Astrocyte of the spinal cord (primary cell): ENCODE measurements around the gene NNAT.
"Not testable (repeated sequence)": the region's sequence is repeated elsewhere in the genome, so short reads cannot be mapped to it uniquely, and the experiment has no call there.

Source experiments
- DNase-seq: peaks from one replicate; pipeline ENCODE4 v3.0.0; 2011; ENCODE audit warnings: low read depth, low spot score
- H3K4me3 ChIP-seq: 2 replicates; pipeline ENCODE4 v1.5.1; 2011; ENCODE audit warnings: low read depth, mild to moderate bottlenecking, low read length, moderate library complexity
- CTCF ChIP-seq: IDR thresholded peaks from 2 replicates; pipeline ENCODE4 v1.5.1; 2012; ENCODE audit warnings: low read depth, mild to moderate bottlenecking, low read length, inconsistent platforms
- in situ Hi-C: cut with HindIII; loops from 2 replicates; pipeline ENCODE4 v1.10.0; 2017; ENCODE audit warnings: low sequenced_read_pairs

NNAT gene

GRCh38 chr20:37540001-37540400 is 19.0 kb downstream of the NNAT start:
- no peak overlapping the region for H3K4me3 ChIP-seq
- TF ChIP-seq CTCF, result no peak
- no peak for DNase-seq
- in situ Hi-C loops, result no loop called here

GRCh38 chr20:37540838-37541237 is 19.8 kb downstream of the NNAT start:
- in situ Hi-C loops, H3K4me3 ChIP-seq, DNase-seq: not testable (repeated sequence)

GRCh38 chr20:37541326-37541725 is 20.3 kb downstream of the NNAT start:
- TF ChIP-seq CTCF, result no peak
- no peak for DNase-seq
- in situ Hi-C loops, result no loop called here
- H3K4me3 ChIP-seq, result no peak overlapping the region

- H3K4me3 ChIP-seq, result no peak overlapping the region
- TF ChIP-seq CTCF, result no peak
- in situ Hi-C loops, result no loop called here
- DNase-seq, result no peak
Observed at GRCh38 chr20:37542281-37542680, 21.2 kb downstream of the NNAT start.

- DNase-seq, result no peak
- in situ Hi-C loops, result no loop called here
Observed at GRCh38 chr20:37543828-37544227, 22.8 kb downstream of the NNAT start.

GRCh38 chr20:37544386-37544785 is 23.3 kb downstream of the NNAT start:
- no peak for TF ChIP-seq CTCF
- DNase-seq, result no peak
- H3K4me3 ChIP-seq, result no peak overlapping the region
- in situ Hi-C loops, result no loop called here

More at GRCh38 chr20:37543828-37544227, 22.8 kb downstream of the NNAT start:
- peak; percentile 54 for TF ChIP-seq CTCF
- no peak overlapping the region for H3K4me3 ChIP-seq

- no peak overlapping the region for H3K4me3 ChIP-seq
- in situ Hi-C loops, result no loop called here
- no peak for DNase-seq
- no peak for TF ChIP-seq CTCF
Observed at GRCh38 chr20:37545516-37545915, 24.5 kb downstream of the NNAT start.
